Erythroblast (primary cell): ENCODE data around the gene FAM131C.

Source experiments
- GATA1 ChIP-seq: IDR thresholded peaks from 2 replicates; pipeline ENCODE4 v1.6.1; 2011; ENCODE audit warnings: low read depth, mild to moderate bottlenecking, control low read depth, low read length, moderate library complexity
- POLR2A ChIP-seq: IDR thresholded peaks from 2 replicates; pipeline ENCODE4 v1.6.1; 2011; ENCODE audit warnings: mild to moderate bottlenecking, low read length

DNA sequence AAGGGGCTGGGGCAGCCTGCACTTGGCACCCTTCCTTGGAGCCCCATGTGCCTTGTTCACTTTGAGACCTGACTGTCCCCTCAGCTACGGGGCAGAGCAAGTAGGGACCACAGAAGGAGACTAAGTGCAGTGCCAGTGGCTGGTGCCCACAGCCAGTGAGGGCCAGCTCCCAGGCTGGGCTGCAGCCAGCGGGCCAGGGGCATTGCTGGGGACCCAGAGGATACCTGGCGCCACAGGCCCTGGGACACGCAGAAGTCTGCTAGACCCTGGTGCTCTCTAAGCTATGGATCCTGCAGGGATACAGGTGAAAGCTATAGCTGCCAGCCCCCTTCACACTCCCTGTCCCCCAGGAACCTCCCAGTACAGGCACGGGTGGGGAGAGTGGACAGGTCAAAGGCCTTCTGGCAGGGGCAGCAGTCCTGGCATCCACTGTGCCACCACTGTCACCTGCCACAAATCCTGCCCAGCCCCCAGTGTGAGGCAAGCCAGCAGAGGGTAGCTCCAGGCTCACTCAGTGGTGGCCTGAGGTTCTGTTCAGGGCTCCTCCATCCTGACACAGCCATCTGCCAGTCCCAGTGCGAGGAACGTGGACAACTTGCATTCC is 50.3 kb downstream of the FAM131C start:
- TF ChIP-seq POLR2A (no peak), GATA1 (no peak)
